H9 (cell line): ENCODE results near the gene NFATC1. TPM values are rescaled to one million over a fixed set of nuclear protein-coding genes. Genes with fewer than 3 reads are reported as not detected.
A peak's percentile ranks its signal among the peaks of the same experiment; 100 is the strongest.
"Not testable (repeated sequence)": the region's sequence is repeated elsewhere in the genome, so short reads cannot be mapped to it uniquely, and the experiment has no call there.

ENCODE experiments used
- DNase-seq: peaks from one replicate; pipeline ENCODE4 v3.0.0-alpha.2; 2017
- H2AFZ ChIP-seq: one replicate; pipeline ENCODE4 v1.6.1; 2013; ENCODE audit warnings: mild to moderate bottlenecking, low read length, control low read depth, moderate library complexity
- H2AK5ac ChIP-seq: 2 replicates; pipeline ENCODE4 v1.6.1; 2013; ENCODE audit warnings: low read length, control low read depth, mixed read lengths; ENCODE audit not compliant: insufficient read length
- H2BK120ac ChIP-seq: one replicate; pipeline ENCODE4 v1.6.1; 2013; ENCODE audit warnings: low read depth, mild to moderate bottlenecking, low read length, control low read depth, inconsistent platforms; ENCODE audit not compliant: poor library complexity, severe bottlenecking
- H2BK12ac ChIP-seq: 2 replicates; pipeline ENCODE4 v1.6.1; 2013; ENCODE audit warnings: low read length, control low read depth, mixed read lengths, low read depth; ENCODE audit not compliant: insufficient read length
- H2BK15ac ChIP-seq: 2 replicates; pipeline ENCODE4 v1.6.1; 2013; ENCODE audit warnings: low read depth, low read length, control low read depth
- H2BK20ac ChIP-seq: one replicate; pipeline ENCODE4 v1.6.1; 2013; ENCODE audit warnings: low read depth, mild to moderate bottlenecking, low read length, control low read depth, inconsistent platforms; ENCODE audit not compliant: poor library complexity, severe bottlenecking
- H2BK5ac ChIP-seq: 2 replicates; pipeline ENCODE4 v1.6.1; 2013; ENCODE audit warnings: low read length, control low read depth, mixed read lengths; ENCODE audit not compliant: insufficient read length
- H3K14ac ChIP-seq: 2 replicates; pipeline ENCODE4 v1.6.1; 2013; ENCODE audit warnings: low read length, control low read depth; ENCODE audit not compliant: insufficient read depth
- H3K18ac ChIP-seq: 2 replicates; pipeline ENCODE4 v1.6.1; 2013; ENCODE audit warnings: low read depth, mild to moderate bottlenecking, mixed read lengths, low read length, control low read depth; ENCODE audit not compliant: insufficient read length
- H3K23ac ChIP-seq: 2 replicates; pipeline ENCODE4 v1.6.1; 2013; ENCODE audit warnings: low read length, control low read depth, mixed read lengths, low read depth; ENCODE audit not compliant: insufficient read length
- H3K23me2 ChIP-seq: 2 replicates; pipeline ENCODE4 v1.6.1; 2013; ENCODE audit warnings: low read depth, mild to moderate bottlenecking, mixed read lengths, low read length, control low read depth; ENCODE audit not compliant: insufficient read length, poor library complexity, severe bottlenecking
- H3K27ac ChIP-seq: 2 replicates; pipeline ENCODE4 v1.5.1; 2013; ENCODE audit warnings: low read length, control low read depth, mixed read lengths, low read depth; ENCODE audit not compliant: insufficient read length
- H3K27me3 ChIP-seq: 2 replicates; pipeline ENCODE4 v1.6.1; 2013; ENCODE audit warnings: low read length, control low read depth, inconsistent platforms; ENCODE audit not compliant: insufficient read depth
- H3K4ac ChIP-seq: 2 replicates; pipeline ENCODE4 v1.6.1; 2013; ENCODE audit warnings: low read depth, mild to moderate bottlenecking, control low read depth, inconsistent platforms, low read length, moderate library complexity
- H3K4me1 ChIP-seq: 2 replicates; pipeline ENCODE4 v1.6.1; 2013; ENCODE audit warnings: low read length, control low read depth, inconsistent platforms; ENCODE audit not compliant: insufficient read depth
- H3K4me2 ChIP-seq: 2 replicates; pipeline ENCODE4 v1.6.1; 2013; ENCODE audit warnings: low read length, control low read depth, mixed read lengths; ENCODE audit not compliant: insufficient read length, insufficient read depth
- H3K56ac ChIP-seq: 2 replicates; pipeline ENCODE4 v1.6.1; 2013; ENCODE audit warnings: low read depth, mild to moderate bottlenecking, mixed read lengths, low read length, control low read depth; ENCODE audit not compliant: insufficient read length
- H3K79me1 ChIP-seq: 2 replicates; pipeline ENCODE4 v1.6.1; 2013; ENCODE audit warnings: low read depth, mild to moderate bottlenecking, moderate library complexity, low read length, control low read depth, inconsistent platforms; ENCODE audit not compliant: insufficient read depth, poor library complexity, severe bottlenecking
- H3K79me2 ChIP-seq: 2 replicates; pipeline ENCODE4 v1.6.1; 2013; ENCODE audit warnings: low read length, control low read depth, inconsistent platforms; ENCODE audit not compliant: insufficient read depth
- H3K9ac ChIP-seq: 2 replicates; pipeline ENCODE4 v1.6.1; 2013; ENCODE audit warnings: low read length, control low read depth, mixed read lengths; ENCODE audit not compliant: insufficient read length; ENCODE audit errors: extremely low read depth
- H3K9me3 ChIP-seq: one replicate; pipeline ENCODE4 v1.6.1; 2013; ENCODE audit warnings: low read depth, low read length, inconsistent platforms; ENCODE audit not compliant: control insufficient read depth
- H3T11ph ChIP-seq: one replicate; pipeline ENCODE4 v1.6.1; 2013; ENCODE audit warnings: mild to moderate bottlenecking, low read length, control low read depth, inconsistent platforms
- H4K20me1 ChIP-seq: one replicate; pipeline ENCODE4 v1.6.1; 2013; ENCODE audit not compliant: control insufficient read depth, insufficient read length, insufficient read depth
- H4K5ac ChIP-seq: 2 replicates; pipeline ENCODE4 v1.6.1; 2013; ENCODE audit warnings: low read depth, mild to moderate bottlenecking, mixed read lengths, low read length, control low read depth; ENCODE audit not compliant: insufficient read length
- H4K8ac ChIP-seq: replicated peaks from 2 replicates; pipeline ENCODE4 v1.6.1; 2013; ENCODE audit warnings: low read length, control low read depth, mixed read lengths, low read depth; ENCODE audit not compliant: insufficient read length
- H4K91ac ChIP-seq: 2 replicates; pipeline ENCODE4 v1.6.1; 2013; ENCODE audit warnings: low read depth, mild to moderate bottlenecking, moderate library complexity, mixed read lengths, low read length, control low read depth; ENCODE audit not compliant: insufficient read length
- H3K27ac Mint-ChIP-seq, 3 experiments: 2 replicates in 2 of 3; 3 replicates in 1 of 3; pipeline ENCODE4 v1.8.0; 2020 to 2021; ENCODE audit warnings: mixed read lengths in 3 of 3, mild to moderate bottlenecking in 1 of 3, moderate library complexity in 1 of 3
- H3K27me3 Mint-ChIP-seq: 2 replicates; pipeline ENCODE4 v1.8.0; 2021; ENCODE audit warnings: low read depth, mild to moderate bottlenecking, moderate library complexity, mixed read lengths
- H3K36me3 Mint-ChIP-seq, 3 experiments: 2 replicates in 2 of 3; 3 replicates in 1 of 3; pipeline ENCODE4 v1.8.0; 2020 to 2021; ENCODE audit warnings: low read depth in 3 of 3, mixed read lengths in 3 of 3; ENCODE audit not compliant: insufficient read depth in 1 of 3
- H3K4me1 Mint-ChIP-seq, 2 experiments: 2 replicates each; pipeline ENCODE4 v1.8.0; 2020; ENCODE audit warnings: mixed read lengths in 2 of 2
- H3K4me3 Mint-ChIP-seq, 2 experiments: 2 replicates in 1 of 2; 3 replicates in 1 of 2; pipeline ENCODE4 v1.8.0; 2020 to 2021; ENCODE audit warnings: mild to moderate bottlenecking in 2 of 2, mixed read lengths in 2 of 2, moderate library complexity in 1 of 2
- H3K9me3 Mint-ChIP-seq, 2 experiments: 2 replicates in 1 of 2; 3 replicates in 1 of 2; pipeline ENCODE4 v1.8.0; 2020; ENCODE audit warnings: mild to moderate bottlenecking in 2 of 2, mixed read lengths in 2 of 2, moderate library complexity in 1 of 2
- WGBS: extraction: QIAGEN DNeasy Blood & Tissue Kit; methylation state at CpG from one replicate; pipeline ENCODE4 v1.1.7; 2013; ENCODE audit warnings: missing lambda C conversion rate, low lambda C conversion rate, mixed read lengths; ENCODE audit not compliant: insufficient read length; ENCODE audit errors: extremely low coverage; 5-methylcytosine and 5-hydroxymethylcytosine counted together
- total RNA-seq: library from RNA; stranded (reverse); gene quantifications from 2 replicates; pipeline ENCODE4 v1.2.1, GENCODE V29; 2021
- TF ChIP-seq, protein P1 (sequence below): fragments of 200-600 bp; sonication (generic); conservative IDR thresholded peaks from 3 replicates; pipeline ENCODE4 v1.8.0; 2021; ENCODE audit warnings: antibody characterized with exemption, mild to moderate bottlenecking

Gene NFATC1
- total RNA-seq, 1 experiment from 2014 or later: 5.5 TPM

- Histone ChIP-seq H4K91ac (no peak overlapping the region), H3K23ac (no peak overlapping the region), H3K4ac (no peak overlapping the region), H2AFZ (no peak overlapping the region), H4K8ac (no peak overlapping the region), H3K27ac (no peak overlapping the region), H2BK12ac (no peak overlapping the region), H3K9ac (no peak overlapping the region), H3T11ph (no peak overlapping the region), H2BK120ac (no peak overlapping the region), H3K9me3 (peaks cover 2% of the 10 kb centered on the region), H3K79me1 (no peaks in the 10 kb centered on the region), H2BK5ac (no peak overlapping the region), H3K56ac (no peak overlapping the region), H2BK15ac (no peak overlapping the region), H3K79me2 (no peaks in the 10 kb centered on the region), H3K14ac (no peak overlapping the region), H3K4me2 (no peak overlapping the region), H3K4me1 (no peaks in the 10 kb centered on the region), H2AK5ac (no peak overlapping the region), H3K18ac (no peak overlapping the region), H3K23me2 (no peaks in the 10 kb centered on the region), H4K5ac (no peak overlapping the region), H2BK20ac (no peak overlapping the region), H3K27me3 (no peaks in the 10 kb centered on the region; the same call in 1 of the 2 replicates), H4K20me1 (no peaks in the 10 kb centered on the region)
- TF ChIP-seq, protein P1, sequence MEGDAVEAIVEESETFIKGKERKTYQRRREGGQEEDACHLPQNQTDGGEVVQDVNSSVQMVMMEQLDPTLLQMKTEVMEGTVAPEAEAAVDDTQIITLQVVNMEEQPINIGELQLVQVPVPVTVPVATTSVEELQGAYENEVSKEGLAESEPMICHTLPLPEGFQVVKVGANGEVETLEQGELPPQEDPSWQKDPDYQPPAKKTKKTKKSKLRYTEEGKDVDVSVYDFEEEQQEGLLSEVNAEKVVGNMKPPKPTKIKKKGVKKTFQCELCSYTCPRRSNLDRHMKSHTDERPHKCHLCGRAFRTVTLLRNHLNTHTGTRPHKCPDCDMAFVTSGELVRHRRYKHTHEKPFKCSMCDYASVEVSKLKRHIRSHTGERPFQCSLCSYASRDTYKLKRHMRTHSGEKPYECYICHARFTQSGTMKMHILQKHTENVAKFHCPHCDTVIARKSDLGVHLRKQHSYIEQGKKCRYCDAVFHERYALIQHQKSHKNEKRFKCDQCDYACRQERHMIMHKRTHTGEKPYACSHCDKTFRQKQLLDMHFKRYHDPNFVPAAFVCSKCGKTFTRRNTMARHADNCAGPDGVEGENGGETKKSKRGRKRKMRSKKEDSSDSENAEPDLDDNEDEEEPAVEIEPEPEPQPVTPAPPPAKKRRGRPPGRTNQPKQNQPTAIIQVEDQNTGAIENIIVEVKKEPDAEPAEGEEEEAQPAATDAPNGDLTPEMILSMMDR: no peak
- Mint-ChIP-seq H3K4me3 (no peak overlapping the region), H3K36me3 (peaks cover 0 to 2% (median 0%) of the 10 kb centered on the region in 3 experiments; a peak in 2 of 7 replicates), H3K27ac (peak overlapping the region in 2 of 3 experiments; percentile 3 to 92; a peak in 1 of 7 replicates), H3K9me3 (peaks cover 9 to 13% of the 10 kb centered on the region in 2 experiments), H3K27me3 (peaks cover 11% of the 10 kb centered on the region), H3K4me1 (peaks cover 4 to 16% of the 10 kb centered on the region in 2 experiments; a peak in 3 of 4 replicates)
- DNase-seq: no peak
- WGBS: no CpG with 5 or more reads among the region's 12 CpGs
Measured at GRCh38 chr18:79504034-79504433, 108.3 kb downstream of the NFATC1 start.

DNA sequence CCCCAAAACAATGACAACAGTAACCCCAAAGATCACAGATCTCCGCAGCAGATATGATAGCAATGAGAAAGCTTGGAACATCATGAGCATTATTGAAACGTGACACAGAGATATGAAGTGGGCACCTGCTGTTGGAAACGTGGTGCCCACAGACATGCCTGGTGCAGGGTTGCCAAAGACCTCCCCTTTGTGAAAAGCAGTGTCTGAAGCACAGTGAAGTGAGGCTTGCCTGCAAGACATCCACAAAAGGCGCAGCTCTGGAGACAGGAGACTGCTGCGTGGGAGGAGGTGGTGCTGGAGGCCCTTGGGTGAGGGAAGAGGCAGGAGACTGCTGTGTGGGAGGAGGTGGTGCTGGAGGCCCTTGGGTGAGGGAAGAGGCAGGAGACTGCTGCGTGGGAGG, 108.8 kb downstream of the NFATC1 start:
- not testable (repeated sequence) for H3T11ph ChIP-seq, H3K23me2 ChIP-seq, H3K9me3 ChIP-seq, H3K9me3 Mint-ChIP-seq, H3K36me3 Mint-ChIP-seq, H3K4ac ChIP-seq, H3K9ac ChIP-seq, H3K4me1 ChIP-seq, H2BK5ac ChIP-seq, H3K27ac ChIP-seq, H3K14ac ChIP-seq, H3K4me2 ChIP-seq, H3K79me1 ChIP-seq, DNase-seq, H4K20me1 ChIP-seq, H2BK15ac ChIP-seq, H3K23ac ChIP-seq, H3K27me3 ChIP-seq, H3K18ac ChIP-seq, H2AK5ac ChIP-seq, H4K91ac ChIP-seq, H2BK120ac ChIP-seq, H3K4me3 Mint-ChIP-seq, H2AFZ ChIP-seq, H2BK12ac ChIP-seq, H3K79me2 ChIP-seq, H4K8ac ChIP-seq, H3K56ac ChIP-seq, H2BK20ac ChIP-seq, H4K5ac ChIP-seq
- H3K27ac Mint-ChIP-seq: 0 out of 7 replicates have a peak overlapping the region, but pooled peaks of 1 of the 3 experiments have one; percentile 3
- peaks cover 11% of the 10 kb centered on the region for H3K27me3 Mint-ChIP-seq
- H3K4me1 Mint-ChIP-seq: peaks cover 4 to 16% of the 10 kb centered on the region in 2 experiments; a peak in 3 of 4 replicates
- WGBS: no CpG with 5 or more reads among the region's 6 CpGs
